Measurements from ENCODE around the gene WHRN. TPM values are rescaled to one million over a fixed set of nuclear protein-coding genes. Genes with fewer than 3 reads are reported as not detected.

WHRN gene
- total RNA-seq, 5 donors from 2014 or later (not counting 1 experiment from before 2014, with no cell fraction given) = 11.4 to 46.0 (median 13.0) TPM

DNA sequence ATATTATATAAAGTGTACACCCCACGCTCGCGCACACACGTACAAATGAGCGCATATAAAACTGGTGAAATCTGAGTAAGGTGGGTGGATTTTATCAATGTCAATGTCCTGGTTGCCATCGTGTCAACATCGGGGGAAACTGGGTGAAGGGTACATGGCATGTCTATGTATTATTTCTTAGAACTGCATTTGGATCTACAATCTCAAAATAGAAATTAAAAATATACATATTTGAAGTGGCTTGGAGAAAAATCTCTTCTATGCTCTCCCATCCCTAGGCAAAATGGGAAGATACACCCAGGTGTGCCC lies 763 bp upstream of the WHRN start:
- peak overlapping the region; percentile 65 to 71 for H3K4me3 ChIP-seq (ENCODE audit: control insufficient read depth in 1 of 2, extremely low read depth in 1 of 2, low read length in 1 of 2)
- H3K27me3 ChIP-seq (replicated peaks in 1 of 2; ENCODE audit: control insufficient read depth in 2 of 2, extremely low read depth in 1 of 2, insufficient read depth in 2 of 2, low read length in 1 of 2) = peaks cover 0 to 23% of the 10 kb centered on the region in 2 experiments
- Mint-ChIP-seq H3K27me3 (peaks cover 20 to 27% of the 10 kb centered on the region in 2 donors), H3K36me3 (no peaks in the 10 kb centered on the region), H3K9me3 (no peaks in the 10 kb centered on the region), H3K4me3 (peak overlapping the region; percentile 79 to 85 (median 80)), H3K27ac (no peak overlapping the region), H3K4me1 (peaks cover 18 to 40% (median 40%) of the 10 kb centered on the region in 3 donors)
- no peaks in the 10 kb centered on the region for H3K36me3 ChIP-seq (ENCODE audit: control insufficient read depth in 2 of 2, extremely low read depth in 1 of 2, insufficient read depth in 1 of 2, low read length in 1 of 2)
- CTCF ChIA-PET = interaction anchor here (2.2 to 2.6 kb wide), 3 partner anchors 18 to 147 kb away, joined by 12 to 14 read pairs (median 13); no protein-coding TSS in a partner anchor
- POLR2A ChIA-PET = no interaction called here
- no peak for DNase-seq
- ATAC-seq (replicated peaks in 1 of 4) = no peak
- peaks cover 2 to 28% of the 10 kb centered on the region in 2 experiments for H3K4me1 ChIP-seq (ENCODE audit: control insufficient read depth in 1 of 2, extremely low read depth in 1 of 2, insufficient read depth in 2 of 2, low read length in 2 of 2)
- no CpG with 5 or more reads among the region's 7 CpGs for WGBS (ENCODE audit: insufficient coverage)
- H3K9me3 ChIP-seq = no peaks in the 10 kb centered on the region
- peak overlapping the region; percentile 21 for H3K27ac ChIP-seq (ENCODE audit: low read length)

- Mint-ChIP-seq H3K36me3 (no peaks in the 10 kb centered on the region), H3K27ac (peak overlapping the region in 1 of 2 donors; percentile 78), H3K4me1 (peaks cover 18 to 40% (median 40%) of the 10 kb centered on the region in 3 donors), H3K9me3 (no peaks in the 10 kb centered on the region), H3K27me3 (peaks cover 15 to 25% of the 10 kb centered on the region in 2 donors), H3K4me3 (peak overlapping the region; percentile 77 to 79 (median 78))
- ChIA-PET CTCF (interaction anchor here (0.6 to 2.2 kb wide), 10 partner anchors 12 to 149 kb away, joined by 3 to 7 read pairs (median 4); no protein-coding TSS in a partner anchor), POLR2A (interaction anchor here in 1 of 2 donors (0.7 kb wide), 1 partner anchor 88 kb away, joined by 3 read pairs; no protein-coding TSS in a partner anchor)
- DNase-seq = peak in 17 of 35 experiments; percentile 13 to 54 (median 25)
- Histone ChIP-seq H3K27ac (ENCODE audit: low read length) (peak overlapping the region; percentile 55), H3K27me3 (replicated peaks in 1 of 2; ENCODE audit: control insufficient read depth in 2 of 2, extremely low read depth in 1 of 2, insufficient read depth in 2 of 2, low read length in 1 of 2) (peaks cover 0 to 14% of the 10 kb centered on the region in 2 experiments), H3K4me1 (ENCODE audit: control insufficient read depth in 1 of 2, extremely low read depth in 1 of 2, insufficient read depth in 2 of 2, low read length in 2 of 2) (peaks cover 2 to 28% of the 10 kb centered on the region in 2 experiments), H3K36me3 (ENCODE audit: control insufficient read depth in 2 of 2, extremely low read depth in 1 of 2, insufficient read depth in 1 of 2, low read length in 1 of 2) (no peaks in the 10 kb centered on the region), H3K4me3 (ENCODE audit: control insufficient read depth in 1 of 2, extremely low read depth in 1 of 2, low read length in 1 of 2) (peak overlapping the region; percentile 65 to 71), H3K9me3 (no peaks in the 10 kb centered on the region)
- 11% methylated on average over 100 of the region's 101 CpGs for WGBS (ENCODE audit: insufficient coverage)
- ATAC-seq (replicated peaks in 1 of 4) = peak; percentile 13 to 45 (median 37)
Observed at GRCh38 chr9:114504341-114505186, 709 bp downstream of the WHRN start.

DNA sequence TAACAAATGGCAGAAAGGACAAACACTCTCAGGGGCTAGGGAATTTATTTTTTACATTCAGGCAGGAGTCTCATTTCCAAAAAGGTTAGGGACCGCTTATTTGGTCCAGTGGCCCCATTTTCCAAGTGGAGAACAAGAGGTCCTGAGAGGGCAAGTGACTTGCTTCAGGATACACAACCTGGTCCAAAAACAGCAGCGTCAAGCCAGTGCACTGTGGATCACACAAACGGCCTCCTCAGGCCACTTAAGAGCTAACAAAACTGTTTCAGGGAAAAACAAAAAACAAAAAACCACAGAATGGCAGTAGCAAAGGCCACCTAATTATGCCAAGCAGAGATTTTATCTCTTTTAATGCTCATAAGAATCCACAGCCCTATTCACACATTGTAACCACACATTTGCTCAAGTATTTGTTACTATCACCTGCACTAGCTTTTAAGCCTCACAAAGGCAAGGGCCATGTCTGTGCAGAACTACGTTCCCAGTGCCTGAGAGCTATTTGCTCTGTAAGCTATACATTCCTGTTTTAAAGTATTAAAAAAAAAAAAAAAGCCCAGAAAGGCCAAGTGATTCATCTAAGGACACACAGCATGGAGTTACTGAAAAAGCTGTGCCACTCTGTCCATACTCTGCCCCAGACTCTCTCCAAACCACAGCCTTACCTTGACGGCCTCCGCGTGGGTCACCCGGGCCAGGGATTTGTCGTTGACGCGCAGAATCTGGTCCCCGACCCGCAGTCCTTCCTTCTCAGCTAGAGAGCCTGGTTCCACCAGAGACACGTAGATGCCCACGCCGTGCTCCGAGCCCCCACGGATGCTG lies 1.5 kb downstream of the WHRN start:
- no peaks in the 10 kb centered on the region for H3K9me3 ChIP-seq
- ChIA-PET CTCF (interaction anchor here (0.6 to 2.2 kb wide), 12 partner anchors 11 to 1095 kb away, joined by 3 to 7 read pairs (median 3); no protein-coding TSS in a partner anchor), POLR2A (interaction anchor here (0.5 to 0.9 kb wide), 5 partner anchors 56 to 1284 kb away, joined by 3 to 12 read pairs (median 3); no protein-coding TSS in a partner anchor)
- ATAC-seq (replicated peaks in 1 of 4) (no peak), DNase-seq (peak in 1 of 35 experiments; percentile 50)
- H3K27ac Mint-ChIP-seq = peak overlapping the region in 1 of 2 donors; percentile 78
- H3K4me1 ChIP-seq (ENCODE audit: control insufficient read depth in 1 of 2, extremely low read depth in 1 of 2, insufficient read depth in 2 of 2, low read length in 2 of 2) = peaks cover 2 to 28% of the 10 kb centered on the region in 2 experiments
- H3K27ac ChIP-seq (ENCODE audit: low read length) = no peak overlapping the region
- H3K4me3 Mint-ChIP-seq = peak overlapping the region; percentile 68 to 79 (median 72)
- no peaks in the 10 kb centered on the region for H3K36me3 ChIP-seq (ENCODE audit: control insufficient read depth in 2 of 2, extremely low read depth in 1 of 2, insufficient read depth in 1 of 2, low read length in 1 of 2)
- peaks cover 18 to 41% (median 40%) of the 10 kb centered on the region in 3 donors for H3K4me1 Mint-ChIP-seq
- 75% methylated on average over 17 of the region's 18 CpGs for WGBS (ENCODE audit: insufficient coverage)
- H3K27me3 Mint-ChIP-seq = peaks cover 7 to 17% of the 10 kb centered on the region in 2 donors
- peak overlapping the region; percentile 65 to 71 for H3K4me3 ChIP-seq (ENCODE audit: control insufficient read depth in 1 of 2, extremely low read depth in 1 of 2, low read length in 1 of 2)
- no peaks in the 10 kb centered on the region for H3K36me3 Mint-ChIP-seq
- H3K27me3 ChIP-seq (replicated peaks in 1 of 2; ENCODE audit: control insufficient read depth in 2 of 2, extremely low read depth in 1 of 2, insufficient read depth in 2 of 2, low read length in 1 of 2) = peaks cover 0 to 14% of the 10 kb centered on the region in 2 experiments
- H3K9me3 Mint-ChIP-seq = no peaks in the 10 kb centered on the region

DNA sequence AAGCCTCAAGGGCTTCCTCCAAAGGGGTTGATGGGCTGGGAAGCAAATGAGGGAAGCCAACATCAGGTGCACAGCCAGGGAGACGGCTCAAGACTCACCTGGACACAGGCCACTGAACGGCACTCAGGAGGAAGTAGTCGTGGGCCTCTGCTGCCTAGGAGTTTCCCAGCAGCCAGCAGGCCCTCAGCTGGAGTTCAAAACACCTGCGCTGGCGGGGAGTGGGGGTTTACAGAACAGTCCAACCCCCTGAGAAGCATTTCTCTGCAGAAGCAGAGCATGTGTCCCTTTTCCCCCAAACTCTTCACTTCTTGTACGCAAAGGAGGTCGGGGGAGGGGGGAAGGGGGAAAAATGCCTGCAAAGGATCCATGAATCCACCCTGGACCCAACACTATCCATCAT lies 2.3 kb downstream of the WHRN start:
- H3K9me3 ChIP-seq = no peaks in the 10 kb centered on the region
- peaks cover 17 to 42% (median 42%) of the 10 kb centered on the region in 3 donors for H3K4me1 Mint-ChIP-seq
- ChIA-PET POLR2A (interaction anchor here in 1 of 2 donors (0.9 kb wide), 1 partner anchor 117 kb away, joined by 12 read pairs; no protein-coding TSS in a partner anchor), CTCF (interaction anchor here (1.2 to 2.2 kb wide), 2 partner anchors 15 to 16 kb away, joined by 4 to 6 read pairs; no protein-coding TSS in a partner anchor)
- no peaks in the 10 kb centered on the region for H3K36me3 ChIP-seq (ENCODE audit: control insufficient read depth in 2 of 2, extremely low read depth in 1 of 2, insufficient read depth in 1 of 2, low read length in 1 of 2)
- peaks cover 2 to 31% of the 10 kb centered on the region in 2 experiments for H3K4me1 ChIP-seq (ENCODE audit: control insufficient read depth in 1 of 2, extremely low read depth in 1 of 2, insufficient read depth in 2 of 2, low read length in 2 of 2)
- H3K27ac ChIP-seq (ENCODE audit: low read length) = peak overlapping the region; percentile 6
- peaks cover 0 to 9% of the 10 kb centered on the region in 2 experiments for H3K27me3 ChIP-seq (replicated peaks in 1 of 2; ENCODE audit: control insufficient read depth in 2 of 2, extremely low read depth in 1 of 2, insufficient read depth in 2 of 2, low read length in 1 of 2)
- no peak for ATAC-seq (replicated peaks in 1 of 4)
- no peak for DNase-seq
- H3K27ac Mint-ChIP-seq = peak overlapping the region; percentile 54 to 78
- peak overlapping the region; percentile 68 to 79 (median 72) for H3K4me3 Mint-ChIP-seq
- H3K27me3 Mint-ChIP-seq = peaks cover 0 to 10% of the 10 kb centered on the region in 2 donors
- H3K9me3 Mint-ChIP-seq = no peaks in the 10 kb centered on the region
- 48% methylated on average over 3 of the region's 7 CpGs for WGBS (ENCODE audit: insufficient coverage)
- H3K36me3 Mint-ChIP-seq = no peaks in the 10 kb centered on the region
- no peak overlapping the region for H3K4me3 ChIP-seq (ENCODE audit: control insufficient read depth in 1 of 2, extremely low read depth in 1 of 2, low read length in 1 of 2)

DNA sequence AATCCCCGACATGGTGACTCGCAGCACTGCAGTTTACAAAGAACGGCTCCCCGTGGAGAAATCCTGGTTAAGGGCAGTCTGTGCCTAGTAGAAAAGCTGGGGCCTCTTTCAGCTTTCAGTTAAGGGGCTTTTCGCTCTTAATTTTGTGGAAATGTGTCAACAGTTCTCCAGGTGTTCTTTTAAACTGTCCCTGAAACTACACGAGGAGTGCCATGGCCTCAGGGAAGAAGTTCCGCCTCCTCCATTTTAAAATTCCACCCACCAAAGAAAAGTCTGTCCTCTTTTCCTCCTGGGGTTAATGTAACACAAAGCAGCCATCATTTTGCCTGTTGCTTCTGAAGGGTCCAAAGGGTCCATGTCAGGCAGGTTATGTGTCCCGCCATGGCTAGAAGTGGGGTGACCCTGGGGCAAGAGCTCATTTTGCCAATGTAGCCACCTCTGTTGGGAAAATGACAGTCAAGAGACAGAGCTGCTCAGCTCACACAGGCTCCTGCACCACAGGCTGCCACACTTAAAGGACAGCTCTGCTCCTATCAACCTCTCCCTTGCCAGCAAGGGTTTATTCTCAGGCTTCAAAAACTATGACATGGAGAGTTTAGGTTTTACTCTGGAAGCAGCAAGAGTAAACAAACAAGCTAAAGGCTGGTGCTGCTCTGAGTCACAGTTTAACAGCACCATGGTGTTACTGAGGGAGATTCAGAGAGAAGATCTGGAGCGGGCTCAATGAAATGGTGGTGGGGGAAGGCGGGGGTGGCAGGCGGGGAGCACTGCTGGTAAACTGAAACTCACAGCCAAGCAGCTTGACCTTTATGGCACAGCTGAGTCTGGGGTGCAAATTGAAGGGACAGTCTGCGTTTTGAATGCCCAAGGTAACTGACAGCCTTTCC lies 3.2 kb downstream of the WHRN start:
- Mint-ChIP-seq H3K27ac (peak overlapping the region; percentile 66 to 76), H3K4me3 (peak overlapping the region; percentile 60 to 79 (median 72)), H3K36me3 (no peaks in the 10 kb centered on the region), H3K27me3 (peaks cover 0 to 3% of the 10 kb centered on the region in 2 donors), H3K9me3 (no peaks in the 10 kb centered on the region), H3K4me1 (peaks cover 20 to 47% (median 45%) of the 10 kb centered on the region in 3 donors)
- Histone ChIP-seq H3K4me3 (ENCODE audit: control insufficient read depth in 1 of 2, extremely low read depth in 1 of 2, low read length in 1 of 2) (no peak overlapping the region), H3K36me3 (ENCODE audit: control insufficient read depth in 2 of 2, extremely low read depth in 1 of 2, insufficient read depth in 1 of 2, low read length in 1 of 2) (no peaks in the 10 kb centered on the region), H3K27me3 (replicated peaks in 1 of 2; ENCODE audit: control insufficient read depth in 2 of 2, extremely low read depth in 1 of 2, insufficient read depth in 2 of 2, low read length in 1 of 2) (peaks cover 0 to 8% of the 10 kb centered on the region in 2 experiments), H3K9me3 (no peaks in the 10 kb centered on the region), H3K27ac (ENCODE audit: low read length) (no peak overlapping the region), H3K4me1 (ENCODE audit: control insufficient read depth in 1 of 2, extremely low read depth in 1 of 2, insufficient read depth in 2 of 2, low read length in 2 of 2) (peaks cover 5 to 37% of the 10 kb centered on the region in 2 experiments)
- ATAC-seq (replicated peaks in 1 of 4) = no peak
- CTCF ChIA-PET = interaction anchor here (0.5 to 1.2 kb wide), 4 partner anchors 15 to 816 kb away, joined by 3 to 5 read pairs (median 4); partner anchors contain the start of gene ATP6V1G1 (in 1 of the 2)
- 71% methylated on average over 4 of the region's 12 CpGs for WGBS (ENCODE audit: insufficient coverage)
- POLR2A ChIA-PET = interaction anchor here (0.6 to 1.1 kb wide), 3 partner anchors 17 to 111 kb away, joined by 3 read pairs; no protein-coding TSS in a partner anchor
- peak in 1 of 35 experiments; percentile 31 for DNase-seq

Measured in T-cell (primary cell).